IPS-20b (cell line): ENCODE measurements around the gene SPNS2.

Experiments used
- H3K27ac ChIP-seq: one replicate; pipeline ENCODE4 v1.5.1; 2013; ENCODE audit warnings: low read length
- H3K27me3 ChIP-seq: 2 replicates; pipeline ENCODE4 v1.6.1; 2013; ENCODE audit warnings: mild to moderate bottlenecking, low read length, inconsistent platforms; ENCODE audit not compliant: insufficient read depth
- H3K36me3 ChIP-seq: 2 replicates; pipeline ENCODE4 v1.6.1; 2013; ENCODE audit warnings: low read depth, mild to moderate bottlenecking, inconsistent platforms, low read length, moderate library complexity; ENCODE audit not compliant: insufficient read depth
- H3K4me1 ChIP-seq: 2 replicates; pipeline ENCODE4 v1.6.1; 2013; ENCODE audit warnings: mild to moderate bottlenecking, control low read depth, inconsistent platforms, low read length, moderate library complexity; ENCODE audit not compliant: insufficient read depth
- H3K4me3 ChIP-seq: 2 replicates; pipeline ENCODE4 v1.5.1; 2013; ENCODE audit warnings: mild to moderate bottlenecking, low read length, inconsistent platforms
- H3K9ac ChIP-seq: 2 replicates; pipeline ENCODE4 v1.6.1; 2013; ENCODE audit warnings: low read depth, mild to moderate bottlenecking, inconsistent platforms, low read length, moderate library complexity
- H3K9me3 ChIP-seq: 2 replicates; pipeline ENCODE4 v1.6.1; 2013; ENCODE audit warnings: mild to moderate bottlenecking, low read depth, low read length, inconsistent platforms; ENCODE audit not compliant: insufficient read depth

Gene SPNS2, protein sequence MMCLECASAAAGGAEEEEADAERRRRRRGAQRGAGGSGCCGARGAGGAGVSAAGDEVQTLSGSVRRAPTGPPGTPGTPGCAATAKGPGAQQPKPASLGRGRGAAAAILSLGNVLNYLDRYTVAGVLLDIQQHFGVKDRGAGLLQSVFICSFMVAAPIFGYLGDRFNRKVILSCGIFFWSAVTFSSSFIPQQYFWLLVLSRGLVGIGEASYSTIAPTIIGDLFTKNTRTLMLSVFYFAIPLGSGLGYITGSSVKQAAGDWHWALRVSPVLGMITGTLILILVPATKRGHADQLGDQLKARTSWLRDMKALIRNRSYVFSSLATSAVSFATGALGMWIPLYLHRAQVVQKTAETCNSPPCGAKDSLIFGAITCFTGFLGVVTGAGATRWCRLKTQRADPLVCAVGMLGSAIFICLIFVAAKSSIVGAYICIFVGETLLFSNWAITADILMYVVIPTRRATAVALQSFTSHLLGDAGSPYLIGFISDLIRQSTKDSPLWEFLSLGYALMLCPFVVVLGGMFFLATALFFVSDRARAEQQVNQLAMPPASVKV

DNA sequence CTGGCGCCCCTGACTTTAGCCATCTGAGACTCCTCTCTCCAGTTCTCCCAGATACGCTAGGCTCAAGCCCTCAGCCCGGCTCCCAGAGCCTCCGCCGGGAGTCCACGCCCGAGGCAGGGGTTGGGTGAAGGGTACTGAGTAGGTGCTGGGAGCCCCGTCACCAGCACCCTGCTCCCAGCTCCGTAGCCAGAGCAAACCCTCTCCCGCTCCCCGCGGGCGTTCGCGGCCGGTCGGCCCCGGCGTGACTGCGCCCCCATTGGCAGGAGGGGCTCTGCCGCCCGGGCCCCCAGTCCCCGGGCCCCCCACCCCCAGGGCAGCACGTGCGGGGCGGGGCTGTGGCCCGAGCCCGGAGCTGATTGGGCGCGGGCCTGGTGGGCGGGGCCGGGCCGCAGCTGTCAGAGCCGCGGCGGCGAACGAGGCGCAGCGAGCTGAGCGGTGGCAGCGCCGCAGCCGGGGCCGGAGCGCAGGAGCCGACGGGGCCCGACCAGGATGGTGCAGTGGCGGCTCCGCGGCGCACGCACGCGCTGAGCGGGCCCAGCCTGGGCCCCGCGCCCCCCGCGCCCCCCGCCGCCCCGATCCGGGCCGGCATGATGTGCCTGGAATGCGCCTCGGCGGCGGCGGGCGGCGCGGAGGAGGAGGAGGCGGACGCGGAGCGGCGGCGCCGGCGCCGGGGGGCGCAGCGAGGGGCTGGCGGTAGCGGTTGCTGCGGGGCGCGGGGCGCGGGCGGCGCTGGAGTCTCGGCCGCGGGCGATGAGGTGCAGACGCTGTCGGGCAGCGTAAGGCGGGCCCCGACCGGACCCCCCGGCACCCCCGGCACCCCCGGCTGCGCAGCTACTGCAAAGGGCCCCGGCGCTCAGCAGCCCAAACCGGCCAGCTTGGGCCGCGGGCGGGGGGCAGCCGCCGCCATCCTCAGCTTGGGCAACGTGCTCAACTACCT, at the start of gene SPNS2:
SPNS2 (plus strand) TSS at position 421 of the 937 bp plus-strand sequence; CDS start at position 588, 167 bp downstream.
- Histone ChIP-seq H3K4me1 (peaks cover 2% of the 10 kb centered on the region; the same call in 1 of the 2 replicates), H3K27me3 (peaks cover 61% of the 10 kb centered on the region), H3K27ac (no peak within 1 kb of the TSS), H3K9me3 (no peaks in the 10 kb centered on the region), H3K4me3 (peak within 1 kb of the TSS; percentile 65), H3K36me3 (no peaks in the 10 kb centered on the region), H3K9ac (no peak within 1 kb of the TSS)

DNA sequence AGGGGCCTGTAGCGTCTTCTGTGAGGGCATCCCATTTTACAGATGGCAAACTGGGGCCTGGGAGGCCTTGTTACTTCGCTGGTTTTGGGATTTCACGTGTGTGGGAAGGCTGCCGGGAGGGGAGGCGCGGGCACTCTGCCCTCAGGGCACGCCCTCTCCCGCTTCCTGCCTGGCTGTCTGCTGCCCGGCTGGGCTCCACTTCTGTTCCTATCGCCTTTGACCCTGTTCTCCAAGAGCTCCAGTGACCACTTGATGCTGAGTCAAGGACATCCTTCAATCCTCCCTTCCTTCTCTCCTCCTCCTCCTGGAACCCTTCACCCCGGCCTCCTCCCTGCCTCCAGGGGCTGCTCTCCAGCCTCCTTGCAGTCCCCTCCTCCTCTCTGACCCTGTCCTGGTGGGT, 48.9 kb upstream of the SPNS2 start:
- no peaks in the 10 kb centered on the region for H3K4me1 ChIP-seq
- no peaks in the 10 kb centered on the region for H3K9me3 ChIP-seq
- H3K36me3 ChIP-seq = no peaks in the 10 kb centered on the region
- H3K9ac ChIP-seq = no peak overlapping the region
- no peaks in the 10 kb centered on the region for H3K27me3 ChIP-seq
- no peak overlapping the region for H3K4me3 ChIP-seq
- H3K27ac ChIP-seq = no peak overlapping the region

DNA sequence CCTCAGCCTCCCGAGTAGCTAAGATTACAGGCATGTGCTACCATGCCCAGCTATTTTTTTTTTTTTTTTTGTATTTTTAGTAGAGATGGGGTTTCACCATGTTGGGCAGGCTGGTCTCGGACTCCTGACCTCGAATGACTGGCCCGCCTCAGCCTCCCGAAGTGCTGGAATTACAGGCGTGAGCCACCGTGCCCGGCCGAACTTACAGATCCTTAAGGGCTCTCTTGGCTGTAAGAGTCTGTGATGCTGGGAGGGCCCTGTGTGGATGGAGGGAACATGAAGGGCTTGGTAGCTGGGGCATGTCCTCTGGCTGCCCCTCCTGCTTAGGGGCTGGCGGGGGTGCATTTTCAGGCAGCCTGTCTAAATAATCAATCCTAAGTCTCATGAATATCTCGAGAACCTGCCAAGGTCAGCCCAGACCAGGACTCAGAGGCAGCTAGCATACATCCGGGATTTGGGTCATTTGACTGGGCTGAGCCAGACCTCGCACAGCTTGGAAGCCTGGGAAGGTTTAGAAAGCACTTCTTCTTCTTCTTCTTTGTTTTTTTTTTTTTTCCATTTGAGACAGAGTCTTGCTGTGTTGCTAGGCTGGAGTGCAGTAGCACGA, 47.9 kb upstream of the SPNS2 start:
- Histone ChIP-seq H3K4me1 (no peaks in the 10 kb centered on the region), H3K9me3 (no peaks in the 10 kb centered on the region), H3K9ac (no peak overlapping the region), H3K27ac (no peak overlapping the region), H3K36me3 (no peaks in the 10 kb centered on the region), H3K4me3 (no peak overlapping the region), H3K27me3 (no peaks in the 10 kb centered on the region)

DNA sequence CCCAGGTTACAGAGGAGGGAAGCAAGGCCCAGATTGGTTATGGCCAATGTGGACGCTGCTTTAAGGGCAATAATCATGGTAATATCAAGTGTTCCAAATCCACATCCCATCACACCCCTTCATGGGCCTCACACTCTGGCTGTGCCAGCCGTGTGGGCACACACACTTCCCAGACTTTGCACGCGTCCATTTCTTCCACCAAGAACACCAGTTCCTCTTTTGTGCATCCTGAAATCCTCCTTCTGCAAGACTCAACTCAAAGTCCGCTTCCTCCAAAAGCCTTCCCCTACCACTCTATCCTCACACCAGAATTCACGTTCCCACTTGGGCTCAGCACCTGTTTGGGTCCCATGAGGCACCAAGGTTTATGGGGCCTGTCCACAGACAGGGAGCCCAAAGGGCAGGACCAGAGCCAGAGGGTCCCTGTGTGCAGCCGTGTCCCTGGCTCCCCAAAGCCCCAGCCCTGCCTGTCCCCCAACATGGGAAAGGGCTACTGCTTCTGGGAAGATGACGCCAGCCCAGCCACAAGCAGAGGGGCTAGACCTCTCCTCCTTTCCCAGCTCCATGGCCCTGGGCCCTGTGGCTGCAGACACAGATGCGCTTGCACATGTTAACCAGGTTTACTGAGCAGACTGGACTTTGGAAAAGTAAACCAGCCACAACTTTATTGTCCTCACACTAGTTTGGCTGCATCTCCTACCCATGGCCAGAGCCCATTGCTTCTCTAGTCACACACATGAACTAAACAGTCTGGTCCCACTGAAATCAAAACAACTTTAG, 44.7 kb upstream of the SPNS2 start:
- Histone ChIP-seq H3K4me1 (no peaks in the 10 kb centered on the region), H3K9ac (no peak overlapping the region), H3K4me3 (no peak overlapping the region), H3K27ac (no peak overlapping the region), H3K36me3 (no peaks in the 10 kb centered on the region), H3K9me3 (no peaks in the 10 kb centered on the region), H3K27me3 (no peaks in the 10 kb centered on the region)

DNA sequence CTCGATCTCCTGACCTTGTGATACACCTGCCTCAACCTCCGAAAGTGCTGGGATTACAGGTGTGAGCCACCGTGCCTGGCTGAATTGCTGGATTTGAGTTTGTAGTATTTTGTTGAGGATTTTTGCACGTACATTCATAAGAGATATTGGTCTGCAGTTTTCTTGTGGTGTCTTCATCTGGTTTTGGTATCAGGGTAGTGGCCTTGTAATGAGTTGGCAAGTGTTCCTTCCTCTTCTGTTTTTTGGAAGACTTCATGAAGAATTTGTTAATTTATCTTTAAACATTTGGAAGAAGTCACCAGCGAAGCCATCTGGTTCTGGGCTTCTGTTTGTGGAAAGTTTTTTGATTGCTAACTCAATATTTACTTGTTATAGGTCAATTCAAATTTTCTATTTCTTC, 38.0 kb upstream of the SPNS2 start:
- Histone ChIP-seq H3K4me1 (no peaks in the 10 kb centered on the region), H3K36me3 (no peaks in the 10 kb centered on the region), H3K9ac (no peak overlapping the region), H3K27ac (no peak overlapping the region), H3K4me3 (no peak overlapping the region), H3K9me3 (no peaks in the 10 kb centered on the region), H3K27me3 (no peaks in the 10 kb centered on the region; the same call in 1 of the 2 replicates)

DNA sequence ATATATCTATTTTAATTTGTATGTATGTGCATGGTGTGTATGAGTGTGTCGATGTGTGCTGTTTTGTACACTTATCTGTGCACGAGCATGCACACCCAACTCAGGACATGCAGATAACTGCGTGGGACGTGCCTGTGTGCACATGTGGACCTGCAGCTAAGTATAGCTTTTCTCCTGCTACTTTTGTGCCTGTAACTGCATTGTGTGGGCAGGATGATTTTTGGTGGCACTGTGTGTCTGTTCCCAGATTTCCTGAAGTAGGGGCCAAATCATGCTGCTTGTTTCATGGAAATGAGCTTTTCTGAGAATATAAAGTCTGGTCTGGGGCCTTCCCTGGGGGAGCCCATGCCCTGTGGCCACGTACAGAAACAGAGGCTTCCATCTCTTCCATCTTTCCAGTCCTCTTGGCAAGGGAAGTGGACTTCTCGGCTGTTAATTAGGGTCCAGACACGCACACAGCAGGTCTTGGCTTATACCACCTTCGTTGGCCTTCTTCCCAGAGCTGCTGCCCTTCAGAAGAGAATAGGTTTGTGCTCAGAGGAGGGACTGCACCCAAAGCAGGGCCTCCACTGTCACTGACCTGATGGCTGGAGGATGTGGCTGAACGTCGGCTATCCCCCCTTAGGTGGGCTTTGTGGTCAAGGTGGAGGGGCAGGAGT, 34.7 kb upstream of the SPNS2 start:
- H3K36me3 ChIP-seq = no peaks in the 10 kb centered on the region
- H3K9ac ChIP-seq = no peak overlapping the region
- no peaks in the 10 kb centered on the region for H3K4me1 ChIP-seq
- H3K27me3 ChIP-seq = no peaks in the 10 kb centered on the region; the same call in 1 of the 2 replicates
- no peak overlapping the region for H3K4me3 ChIP-seq
- no peaks in the 10 kb centered on the region for H3K9me3 ChIP-seq
- no peak overlapping the region for H3K27ac ChIP-seq

DNA sequence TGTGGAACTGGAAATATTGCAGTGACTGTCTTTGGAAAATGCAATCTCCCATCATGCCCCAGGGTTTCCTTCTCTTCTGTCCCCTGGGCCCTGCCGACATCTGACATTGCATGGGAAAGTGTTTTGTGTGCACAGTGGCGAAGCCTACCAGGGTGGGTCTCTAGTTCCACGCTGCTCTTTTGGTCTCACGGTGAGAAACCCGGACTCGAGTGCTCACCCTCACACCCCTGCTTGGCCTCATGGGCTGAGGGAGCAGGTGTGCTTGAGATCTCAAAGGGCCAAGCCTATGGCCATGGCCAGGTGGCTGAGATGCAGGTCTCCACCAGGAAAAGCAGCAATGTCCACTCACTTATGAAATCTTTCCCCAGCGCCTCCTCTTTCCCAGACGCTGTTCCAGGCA, 32.9 kb upstream of the SPNS2 start:
- Histone ChIP-seq H3K27me3 (no peaks in the 10 kb centered on the region), H3K9ac (no peak overlapping the region), H3K4me1 (no peaks in the 10 kb centered on the region), H3K4me3 (no peak overlapping the region), H3K27ac (no peak overlapping the region), H3K36me3 (no peaks in the 10 kb centered on the region), H3K9me3 (no peaks in the 10 kb centered on the region)

DNA sequence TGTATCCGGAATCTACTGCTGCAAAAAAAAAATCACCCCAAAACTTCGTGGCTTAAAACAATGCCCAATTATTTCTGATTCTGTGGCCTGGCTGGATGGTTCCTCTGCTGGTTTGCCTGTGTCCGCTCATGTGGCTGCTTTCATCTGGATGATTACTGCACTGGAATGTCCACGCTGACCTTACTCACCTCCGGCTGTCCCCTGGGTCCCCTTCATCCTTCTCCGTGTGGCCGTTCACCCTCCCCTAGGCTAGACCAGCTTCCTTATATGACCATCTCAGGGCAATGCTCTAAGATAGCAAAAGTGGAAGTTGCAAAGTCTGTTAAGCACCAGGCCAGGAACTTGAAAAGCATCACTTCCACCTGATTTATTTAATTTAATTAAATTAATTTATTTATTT, 31.4 kb upstream of the SPNS2 start:
- no peaks in the 10 kb centered on the region for H3K4me1 ChIP-seq

DNA sequence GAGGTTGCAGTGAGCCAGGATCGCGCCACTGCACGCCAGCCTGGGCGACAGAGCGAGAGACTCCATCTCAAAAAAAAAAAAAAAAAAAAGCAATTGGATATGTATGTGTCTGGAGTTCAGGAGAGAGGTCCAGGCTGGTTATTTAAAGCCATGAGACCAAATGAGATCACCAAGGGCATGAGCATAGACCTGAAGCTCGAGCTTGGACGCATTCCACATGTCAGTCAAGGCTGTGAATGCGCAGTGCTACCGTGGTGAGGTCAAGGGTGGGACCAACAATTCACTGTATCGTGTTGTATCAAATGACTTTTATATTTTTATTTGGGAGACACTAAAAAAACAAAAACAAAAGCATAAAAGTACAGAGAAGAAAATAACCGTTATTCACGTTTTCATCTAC, 29.1 kb upstream of the SPNS2 start:
- H3K9ac ChIP-seq = no peak overlapping the region
- H3K27ac ChIP-seq = no peak overlapping the region
- H3K9me3 ChIP-seq = no peaks in the 10 kb centered on the region
- H3K27me3 ChIP-seq = no peaks in the 10 kb centered on the region
- no peak overlapping the region for H3K4me3 ChIP-seq
- H3K36me3 ChIP-seq = no peaks in the 10 kb centered on the region
- no peaks in the 10 kb centered on the region for H3K4me1 ChIP-seq

More for the DNA sequence above, 31.4 kb upstream of the SPNS2 start:
- no peak overlapping the region for H3K4me3 ChIP-seq
- no peak overlapping the region for H3K9ac ChIP-seq
- no peaks in the 10 kb centered on the region for H3K27me3 ChIP-seq
- no peak overlapping the region for H3K27ac ChIP-seq
- no peaks in the 10 kb centered on the region for H3K36me3 ChIP-seq
- H3K9me3 ChIP-seq = no peaks in the 10 kb centered on the region

DNA sequence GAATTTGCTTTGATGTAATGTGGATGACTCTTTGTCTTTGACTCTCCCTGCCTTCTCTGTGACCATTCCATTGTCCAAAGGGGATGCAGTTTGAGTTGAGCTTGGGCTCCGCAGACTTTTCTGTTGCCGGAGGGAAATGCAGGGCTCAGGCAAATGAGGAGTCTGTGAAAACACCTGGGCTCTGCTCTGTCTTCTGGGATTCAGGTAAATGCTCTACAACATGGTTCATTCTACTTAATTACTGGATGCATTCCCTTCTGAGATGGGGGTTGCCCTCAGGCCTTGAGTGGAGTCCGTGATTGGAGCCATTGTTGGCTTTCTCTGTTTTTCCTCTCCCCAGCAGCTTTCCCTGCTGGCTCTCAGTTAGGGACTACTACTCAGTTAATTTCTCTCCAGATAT, 26.4 kb upstream of the SPNS2 start:
- Histone ChIP-seq H3K36me3 (no peaks in the 10 kb centered on the region), H3K4me1 (no peaks in the 10 kb centered on the region), H3K9me3 (no peaks in the 10 kb centered on the region), H3K4me3 (no peak overlapping the region), H3K9ac (no peak overlapping the region), H3K27ac (no peak overlapping the region), H3K27me3 (no peaks in the 10 kb centered on the region)
